HUES6 (cell line): ENCODE measurements around the gene LDAF1.
"Not testable (repeated sequence)": the region's sequence is repeated elsewhere in the genome, so short reads cannot be mapped to it uniquely, and the experiment has no call there.

ENCODE experiments used
- H3K27ac ChIP-seq: 2 replicates; pipeline ENCODE4 v1.7.0; 2013; ENCODE audit warnings: low read depth, mild to moderate bottlenecking, low read length, inconsistent platforms
- H3K27me3 ChIP-seq: 2 replicates; pipeline ENCODE4 v1.6.1; 2013; ENCODE audit warnings: low read length; ENCODE audit not compliant: control insufficient read depth, insufficient read depth
- H3K36me3 ChIP-seq: 2 replicates; pipeline ENCODE4 v1.6.1; 2013; ENCODE audit warnings: low read length; ENCODE audit not compliant: control insufficient read depth, insufficient read depth
- H3K4me1 ChIP-seq: 2 replicates; pipeline ENCODE4 v1.6.1; 2013; ENCODE audit warnings: low read length; ENCODE audit not compliant: control insufficient read depth, insufficient read depth
- H3K4me3 ChIP-seq: 2 replicates; pipeline ENCODE4 v1.5.1; 2013; ENCODE audit warnings: low read depth, low read length
- H3K9ac ChIP-seq: one replicate; pipeline ENCODE4 v1.6.1; 2013; ENCODE audit warnings: mild to moderate bottlenecking, low read length
- H3K9me3 ChIP-seq: 2 replicates; pipeline ENCODE4 v1.6.1; 2013; ENCODE audit warnings: low read depth, low read length; ENCODE audit not compliant: control insufficient read depth, insufficient read depth

LDAF1 gene

GRCh38 chr16:21179983-21180365 lies 21.5 kb downstream of the LDAF1 start:
- Histone ChIP-seq H3K36me3 (peaks cover 76% of the 10 kb centered on the region), H3K4me1 (0 out of 2 replicates have a peak, but pooled peaks cover 4% of the 10 kb centered on the region), H3K4me3 (no peak overlapping the region), H3K27ac (no peak overlapping the region), H3K9me3 (peaks cover 47% of the 10 kb centered on the region), H3K27me3 (no peaks in the 10 kb centered on the region), H3K9ac (no peak overlapping the region)

GRCh38 chr16:21183995-21184394 lies 25.5 kb downstream of the LDAF1 start:
- no peak overlapping the region for H3K27ac ChIP-seq
- no peak overlapping the region for H3K4me3 ChIP-seq
- H3K36me3 ChIP-seq = peaks cover 47% of the 10 kb centered on the region
- no peak overlapping the region for H3K9ac ChIP-seq
- H3K4me1 ChIP-seq = peaks cover 10% of the 10 kb centered on the region
- no peaks in the 10 kb centered on the region for H3K27me3 ChIP-seq
- peaks cover 38% of the 10 kb centered on the region for H3K9me3 ChIP-seq

DNA sequence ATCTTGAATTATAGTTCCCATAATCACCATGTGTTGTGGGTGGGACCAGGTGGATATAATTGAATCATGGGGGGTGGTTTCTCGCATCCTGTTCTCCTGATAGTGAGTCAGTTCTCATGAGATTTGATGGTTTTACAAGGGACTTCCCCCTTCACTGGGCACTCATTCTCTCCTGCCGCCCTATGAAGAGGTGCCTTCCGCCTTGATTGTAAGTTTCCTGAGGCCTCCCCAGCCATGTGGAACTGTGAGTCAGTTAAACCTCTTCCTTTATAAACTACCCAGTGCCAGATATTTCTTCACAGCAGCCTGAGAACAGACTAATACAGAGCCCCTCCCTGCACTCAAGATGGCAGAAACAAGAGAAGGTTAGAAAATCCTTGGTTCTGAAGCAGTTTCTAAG lies 26.4 kb downstream of the LDAF1 start:
- H3K4me1 ChIP-seq = peaks cover 10% of the 10 kb centered on the region
- H3K4me3 ChIP-seq = no peak overlapping the region
- H3K36me3 ChIP-seq = peaks cover 38% of the 10 kb centered on the region
- H3K27ac ChIP-seq = no peak overlapping the region
- peaks cover 6% of the 10 kb centered on the region for H3K27me3 ChIP-seq
- no peak overlapping the region for H3K9ac ChIP-seq
- peaks cover 38% of the 10 kb centered on the region for H3K9me3 ChIP-seq

DNA sequence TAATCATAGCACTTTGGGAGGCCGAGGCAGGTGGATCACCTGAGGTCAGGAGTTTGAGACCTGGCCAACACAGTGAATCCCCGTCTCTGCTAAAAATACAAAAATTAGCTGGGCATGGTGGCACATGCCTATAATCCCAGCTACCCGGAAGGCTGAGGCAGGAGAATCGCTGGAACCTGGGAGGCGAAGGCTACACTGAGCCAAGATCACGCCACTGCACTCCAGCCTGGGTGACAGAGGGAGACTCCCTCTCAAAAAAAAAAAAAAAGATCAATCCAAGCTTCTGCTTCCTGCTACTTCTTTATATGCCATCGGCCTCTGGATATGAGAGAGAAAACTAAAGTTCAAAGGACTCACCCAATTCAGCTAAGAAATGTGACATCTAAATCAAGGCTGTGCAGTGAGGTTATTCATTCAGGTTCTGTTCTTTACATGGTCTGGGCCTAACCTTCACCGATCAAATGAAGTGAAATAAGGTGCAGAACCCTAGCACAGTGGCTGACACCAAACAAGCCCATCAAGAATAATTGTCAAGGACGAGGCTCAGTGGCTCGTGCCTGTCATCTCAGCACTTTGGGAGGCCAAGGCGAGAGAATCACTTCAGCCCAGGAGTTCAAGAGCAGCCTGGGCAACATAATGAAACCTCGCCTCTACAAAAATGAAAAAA lies 27.3 kb downstream of the LDAF1 start:
- peaks cover 8% of the 10 kb centered on the region for H3K27me3 ChIP-seq
- no peak overlapping the region for H3K27ac ChIP-seq
- H3K4me1 ChIP-seq = peaks cover 10% of the 10 kb centered on the region
- peaks cover 36% of the 10 kb centered on the region for H3K9me3 ChIP-seq
- peaks cover 29% of the 10 kb centered on the region for H3K36me3 ChIP-seq
- H3K4me3 ChIP-seq = no peak overlapping the region
- no peak overlapping the region for H3K9ac ChIP-seq

GRCh38 chr16:21186326-21186691 lies 27.8 kb downstream of the LDAF1 start:
- no peak overlapping the region for H3K9ac ChIP-seq
- H3K27ac ChIP-seq = no peak overlapping the region
- peaks cover 10% of the 10 kb centered on the region for H3K4me1 ChIP-seq
- peaks cover 24% of the 10 kb centered on the region for H3K36me3 ChIP-seq
- H3K4me3 ChIP-seq = no peak overlapping the region
- peaks cover 8% of the 10 kb centered on the region for H3K27me3 ChIP-seq
- peaks cover 32% of the 10 kb centered on the region for H3K9me3 ChIP-seq

GRCh38 chr16:21189311-21189710 lies 30.8 kb downstream of the LDAF1 start:
- no peak overlapping the region for H3K9ac ChIP-seq
- no peak overlapping the region for H3K4me3 ChIP-seq
- 0 out of 2 replicates have a peak, but pooled peaks cover 2% of the 10 kb centered on the region for H3K36me3 ChIP-seq
- H3K27ac ChIP-seq = no peak overlapping the region
- peaks cover 10% of the 10 kb centered on the region for H3K4me1 ChIP-seq
- peaks cover 7% of the 10 kb centered on the region for H3K9me3 ChIP-seq
- peaks cover 8% of the 10 kb centered on the region for H3K27me3 ChIP-seq

DNA sequence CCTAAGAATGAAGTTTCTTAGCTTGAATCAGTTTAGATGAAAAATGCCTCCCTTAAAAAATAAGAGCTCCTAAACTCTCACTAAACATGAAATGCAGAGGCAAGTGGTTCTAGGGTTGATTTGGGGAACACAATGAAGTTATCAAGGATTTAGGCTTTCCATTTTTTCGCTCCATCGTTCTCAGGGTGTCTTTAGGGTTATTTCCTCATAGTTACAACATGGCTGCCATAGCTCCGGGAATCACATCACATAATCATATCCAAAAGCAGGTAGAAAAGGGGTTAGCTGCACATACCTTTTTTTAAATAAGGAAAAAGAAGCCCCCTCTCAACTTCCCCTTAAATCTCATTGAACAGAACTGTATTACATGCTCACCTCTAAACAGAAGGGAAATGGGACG lies 31.5 kb downstream of the LDAF1 start:
- Histone ChIP-seq H3K27ac (no peak overlapping the region), H3K4me3 (no peak overlapping the region), H3K9me3 (peaks cover 3% of the 10 kb centered on the region; the same call in 1 of the 2 replicates), H3K4me1 (peaks cover 6% of the 10 kb centered on the region), H3K27me3 (peaks cover 8% of the 10 kb centered on the region), H3K9ac (no peak overlapping the region), H3K36me3 (no peaks in the 10 kb centered on the region)

- Histone ChIP-seq H3K9ac (no peak overlapping the region), H3K9me3 (peaks cover 3% of the 10 kb centered on the region; the same call in 1 of the 2 replicates), H3K4me1 (peaks cover 6% of the 10 kb centered on the region), H3K27me3 (peaks cover 8% of the 10 kb centered on the region), H3K4me3 (no peak overlapping the region), H3K27ac (no peak overlapping the region), H3K36me3 (no peaks in the 10 kb centered on the region)
Measured at GRCh38 chr16:21190599-21190998, 32.1 kb downstream of the LDAF1 start.

- Histone ChIP-seq H3K27me3 (peaks cover 8% of the 10 kb centered on the region), H3K4me1 (peaks cover 6% of the 10 kb centered on the region), H3K9ac (no peak overlapping the region), H3K4me3 (no peak overlapping the region), H3K36me3 (no peaks in the 10 kb centered on the region), H3K9me3 (peaks cover 3% of the 10 kb centered on the region; the same call in 1 of the 2 replicates), H3K27ac (no peak overlapping the region)
Measured at GRCh38 chr16:21192991-21193390, 34.5 kb downstream of the LDAF1 start.

DNA sequence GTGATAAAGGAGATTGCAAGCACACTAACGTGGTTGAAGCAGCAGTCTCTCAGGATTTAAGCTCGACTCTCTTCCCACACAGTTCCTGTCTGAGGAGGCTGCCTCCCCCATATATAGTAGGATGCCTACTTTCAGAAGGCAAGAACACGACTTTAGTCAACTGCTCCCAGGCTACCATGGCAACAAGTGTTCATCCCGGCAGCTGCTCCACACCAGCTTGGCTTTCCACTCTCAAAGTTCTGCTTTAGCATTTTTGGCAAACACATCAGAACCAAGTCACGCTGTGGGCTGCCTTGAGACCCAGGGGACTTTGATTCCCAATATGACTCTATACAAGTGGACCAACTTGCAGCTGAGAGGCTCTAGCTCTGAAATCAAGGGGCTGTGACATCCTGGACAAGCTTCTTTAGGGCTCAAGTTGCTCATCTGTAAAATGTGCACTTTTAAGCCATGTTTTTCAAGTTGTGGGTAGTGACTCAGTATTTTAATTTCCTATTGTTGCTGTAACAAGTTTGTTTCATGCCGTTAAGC lies 36.4 kb downstream of the LDAF1 start:
- no peak overlapping the region for H3K27ac ChIP-seq
- no peak overlapping the region for H3K9ac ChIP-seq
- peaks cover 3% of the 10 kb centered on the region; the same call in 1 of the 2 replicates for H3K9me3 ChIP-seq

DNA sequence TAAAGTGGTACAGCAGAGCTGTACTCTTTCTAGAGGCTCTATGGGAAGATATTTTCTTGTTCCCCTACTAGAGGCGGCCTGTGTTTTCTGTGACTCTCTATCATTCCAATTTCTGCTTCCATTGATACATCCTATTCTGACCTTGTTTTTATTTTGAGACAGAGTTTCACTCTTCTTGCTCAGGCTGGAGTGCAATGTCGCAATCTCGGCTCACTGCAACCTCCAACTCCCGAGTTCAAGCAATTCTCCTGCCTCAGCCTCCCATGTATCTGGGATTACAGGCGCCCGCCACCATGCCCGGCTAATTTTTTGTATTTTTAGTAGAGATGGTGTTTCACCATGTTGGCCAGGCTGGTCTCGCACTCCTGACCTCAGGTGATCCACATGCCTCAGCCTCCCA lies 36.9 kb downstream of the LDAF1 start:
- not testable (repeated sequence) for H3K27ac ChIP-seq, H3K4me3 ChIP-seq, H3K27me3 ChIP-seq, H3K36me3 ChIP-seq, H3K9me3 ChIP-seq, H3K9ac ChIP-seq, H3K4me1 ChIP-seq

More for the DNA sequence above, 36.4 kb downstream of the LDAF1 start:
- Histone ChIP-seq H3K4me3 (no peak overlapping the region), H3K27me3 (0 out of 2 replicates have a peak, but pooled peaks cover 2% of the 10 kb centered on the region), H3K4me1 (no peaks in the 10 kb centered on the region), H3K36me3 (no peaks in the 10 kb centered on the region)
